ENCODE measurements around the gene IL18BP. TPM values are rescaled to one million over a fixed set of nuclear protein-coding genes. Genes with fewer than 3 reads are reported as not detected.

Gene IL18BP
- total RNA-seq, 5 donors from 2014 or later (not counting 1 experiment from before 2014, with no cell fraction given) = 18.4 to 29.2 (median 22.4) TPM

DNA sequence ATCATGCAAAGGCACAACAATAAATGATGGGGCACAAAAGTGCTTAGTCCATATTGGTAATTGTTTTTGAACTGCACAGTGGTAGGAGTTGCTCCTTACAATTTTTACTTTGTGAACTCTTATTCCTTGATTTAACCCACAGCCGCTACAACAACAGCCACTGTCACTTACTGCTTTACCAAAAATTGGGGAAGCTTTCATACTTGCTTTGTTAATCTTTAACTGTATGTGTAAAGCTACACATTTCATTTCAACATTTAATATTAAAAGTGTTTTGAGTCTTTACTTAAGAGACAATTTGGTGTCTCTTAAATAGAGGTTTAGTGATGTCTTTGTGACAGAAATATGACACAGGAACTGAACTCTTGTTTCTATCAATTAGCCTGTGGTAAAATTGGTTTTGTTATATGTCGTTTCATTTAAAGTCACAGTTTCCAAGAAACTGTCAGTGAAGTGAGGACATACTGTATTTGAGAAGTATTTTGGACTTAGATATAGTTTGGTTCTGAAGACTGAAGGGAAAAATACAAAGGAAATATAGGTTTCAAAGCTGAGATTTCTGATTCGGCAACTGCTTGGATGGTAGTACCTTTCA, 6.5 kb upstream of the IL18BP start:
- Histone ChIP-seq H3K27ac (ENCODE audit: low read length) (no peak overlapping the region), H3K27me3 (replicated peaks in 1 of 2; ENCODE audit: control insufficient read depth in 2 of 2, extremely low read depth in 1 of 2, insufficient read depth in 2 of 2, low read length in 1 of 2) (no peaks in the 10 kb centered on the region), H3K9me3 (no peaks in the 10 kb centered on the region), H3K4me3 (ENCODE audit: control insufficient read depth in 1 of 2, extremely low read depth in 1 of 2, low read length in 1 of 2) (no peak overlapping the region), H3K4me1 (ENCODE audit: control insufficient read depth in 1 of 2, extremely low read depth in 1 of 2, insufficient read depth in 2 of 2, low read length in 2 of 2) (no peaks in the 10 kb centered on the region), H3K36me3 (ENCODE audit: control insufficient read depth in 2 of 2, extremely low read depth in 1 of 2, insufficient read depth in 1 of 2, low read length in 1 of 2) (peaks cover 0 to 29% of the 10 kb centered on the region in 2 donors)
- Mint-ChIP-seq H3K27ac (no peak overlapping the region), H3K4me1 (peaks cover 0 to 4% (median 0%) of the 10 kb centered on the region in 3 donors), H3K36me3 (peaks cover 24% of the 10 kb centered on the region), H3K27me3 (no peaks in the 10 kb centered on the region), H3K4me3 (no peak overlapping the region), H3K9me3 (no peaks in the 10 kb centered on the region)
- ATAC-seq (replicated peaks in 1 of 4) (no peak), DNase-seq (no peak)
- CTCF ChIA-PET = interaction anchor here in 1 of 2 donors (0.8 kb wide), 1 partner anchor 10 kb away, joined by 4 read pairs; no protein-coding TSS in a partner anchor
- POLR2A ChIA-PET = no interaction called here
- WGBS (ENCODE audit: insufficient coverage) = 43% methylated on average over 1 of the region's 3 CpGs

DNA sequence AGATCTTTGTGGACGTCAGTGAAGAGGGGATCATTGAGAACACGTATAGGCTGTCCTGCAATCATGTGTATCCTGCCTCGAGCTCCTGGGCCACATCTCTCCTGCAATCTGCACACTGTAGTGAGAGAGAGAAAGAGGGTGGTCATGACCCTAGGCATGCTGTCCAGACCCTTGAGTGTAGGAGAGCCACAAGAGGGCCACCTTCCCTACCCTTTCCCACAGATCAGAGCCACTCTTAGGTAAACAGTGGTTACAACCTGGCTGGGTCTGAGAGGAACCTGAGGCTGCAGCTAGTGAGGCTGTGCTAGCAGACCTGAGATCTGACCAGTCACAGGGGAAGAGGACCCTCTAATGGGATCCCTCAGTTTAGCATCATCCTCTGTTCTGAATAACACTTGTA, 3.9 kb upstream of the IL18BP start:
- Histone ChIP-seq H3K4me1 (ENCODE audit: control insufficient read depth in 1 of 2, extremely low read depth in 1 of 2, insufficient read depth in 2 of 2, low read length in 2 of 2) (peaks cover 5 to 22% of the 10 kb centered on the region in 2 experiments), H3K36me3 (ENCODE audit: control insufficient read depth in 2 of 2, extremely low read depth in 1 of 2, insufficient read depth in 1 of 2, low read length in 1 of 2) (peaks cover 0 to 21% of the 10 kb centered on the region in 2 donors), H3K4me3 (ENCODE audit: control insufficient read depth in 1 of 2, extremely low read depth in 1 of 2, low read length in 1 of 2) (no peak overlapping the region), H3K9me3 (no peaks in the 10 kb centered on the region), H3K27me3 (replicated peaks in 1 of 2; ENCODE audit: control insufficient read depth in 2 of 2, extremely low read depth in 1 of 2, insufficient read depth in 2 of 2, low read length in 1 of 2) (no peaks in the 10 kb centered on the region), H3K27ac (ENCODE audit: low read length) (no peak overlapping the region)
- ATAC-seq (replicated peaks in 1 of 4) (no peak), DNase-seq (no peak)
- 80% methylated on average over 1 of the region's 3 CpGs for WGBS (ENCODE audit: insufficient coverage)
- Mint-ChIP-seq H3K4me3 (no peak overlapping the region), H3K27me3 (no peaks in the 10 kb centered on the region), H3K27ac (no peak overlapping the region), H3K9me3 (no peaks in the 10 kb centered on the region), H3K36me3 (peaks cover 24% of the 10 kb centered on the region), H3K4me1 (peaks cover 18 to 24% (median 19%) of the 10 kb centered on the region in 3 donors)
- ChIA-PET POLR2A (interaction anchor here in 1 of 2 donors (0.5 kb wide), 1 partner anchor 16 kb away, joined by 3 read pairs; no protein-coding TSS in a partner anchor), CTCF (no interaction called here)

DNA sequence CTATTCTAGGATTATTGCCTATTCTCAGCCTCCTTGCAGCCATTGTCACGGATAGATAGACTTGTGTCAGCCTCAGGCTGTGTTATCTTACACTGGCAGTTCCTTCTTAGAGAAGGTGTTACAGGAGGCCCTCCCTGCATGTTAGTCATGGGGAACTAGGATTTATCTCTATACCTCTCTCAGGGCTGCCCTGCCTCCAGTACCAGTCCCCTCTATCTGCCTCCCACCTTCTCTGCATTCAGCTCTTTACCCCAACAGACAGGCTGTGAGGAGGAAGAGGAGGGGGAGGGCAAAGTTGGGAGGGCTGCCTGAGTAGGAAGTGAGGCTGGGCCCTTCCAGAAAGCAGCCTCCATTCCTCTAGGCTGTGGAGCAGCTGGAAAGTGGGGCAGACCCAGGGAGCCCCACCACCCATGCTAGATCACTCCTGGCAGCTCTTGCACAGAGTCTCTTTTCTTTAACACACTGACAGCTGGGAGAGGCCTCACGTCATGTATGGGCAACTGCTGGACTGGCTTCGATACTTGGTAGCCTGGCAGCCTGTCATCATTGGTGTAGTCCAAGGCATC, 2.9 kb upstream of the IL18BP start:
- POLR2A ChIA-PET = no interaction called here
- Mint-ChIP-seq H3K27ac (no peak overlapping the region), H3K27me3 (no peaks in the 10 kb centered on the region), H3K36me3 (peaks cover 19% of the 10 kb centered on the region), H3K4me1 (peaks cover 21 to 35% (median 27%) of the 10 kb centered on the region in 3 donors), H3K9me3 (no peaks in the 10 kb centered on the region), H3K4me3 (no peak overlapping the region)
- CTCF ChIA-PET = no interaction called here
- no CpG with 5 or more reads among the region's 3 CpGs for WGBS (ENCODE audit: insufficient coverage)
- DNase-seq (no peak), ATAC-seq (replicated peaks in 1 of 4) (no peak)
- Histone ChIP-seq H3K4me3 (ENCODE audit: control insufficient read depth in 1 of 2, extremely low read depth in 1 of 2, low read length in 1 of 2) (no peak overlapping the region), H3K27me3 (replicated peaks in 1 of 2; ENCODE audit: control insufficient read depth in 2 of 2, extremely low read depth in 1 of 2, insufficient read depth in 2 of 2, low read length in 1 of 2) (no peaks in the 10 kb centered on the region), H3K36me3 (ENCODE audit: control insufficient read depth in 2 of 2, extremely low read depth in 1 of 2, insufficient read depth in 1 of 2, low read length in 1 of 2) (peaks cover 4 to 17% of the 10 kb centered on the region in 2 donors), H3K27ac (ENCODE audit: low read length) (no peak overlapping the region), H3K4me1 (ENCODE audit: control insufficient read depth in 1 of 2, extremely low read depth in 1 of 2, insufficient read depth in 2 of 2, low read length in 2 of 2) (peaks cover 5 to 33% of the 10 kb centered on the region in 2 experiments), H3K9me3 (no peaks in the 10 kb centered on the region)

DNA sequence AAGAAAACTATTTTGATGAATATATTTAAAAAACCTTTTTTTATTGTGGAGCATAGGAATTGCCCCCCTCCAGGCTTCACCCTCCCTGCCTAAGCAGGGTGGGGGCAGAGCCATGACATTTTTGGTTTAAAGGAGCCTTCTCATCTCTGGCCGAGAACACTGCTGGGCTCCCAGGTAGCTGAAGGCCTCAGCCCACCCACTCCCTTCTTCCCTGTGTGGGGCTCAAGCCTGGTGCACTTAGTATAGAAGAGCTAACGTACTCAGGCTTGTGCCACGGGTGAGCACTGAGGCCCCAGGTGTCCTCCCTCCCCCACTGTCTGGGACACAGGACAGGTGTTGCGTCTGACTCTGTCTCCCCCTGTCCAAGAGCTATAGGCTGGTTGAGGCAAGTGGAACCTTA, 2.2 kb upstream of the IL18BP start:
- peaks cover 7 to 16% of the 10 kb centered on the region in 2 donors for H3K36me3 ChIP-seq (ENCODE audit: control insufficient read depth in 2 of 2, extremely low read depth in 1 of 2, insufficient read depth in 1 of 2, low read length in 1 of 2)
- H3K9me3 ChIP-seq = no peaks in the 10 kb centered on the region
- ChIA-PET POLR2A (interaction anchor here (0.6 kb wide), 2 partner anchors 23 to 210 kb away, joined by 3 to 4 read pairs; no protein-coding TSS in a partner anchor), CTCF (no interaction called here)
- H3K27me3 Mint-ChIP-seq = no peaks in the 10 kb centered on the region
- H3K4me1 ChIP-seq (ENCODE audit: control insufficient read depth in 1 of 2, extremely low read depth in 1 of 2, insufficient read depth in 2 of 2, low read length in 2 of 2) = peaks cover 5 to 34% of the 10 kb centered on the region in 2 experiments
- ATAC-seq (replicated peaks in 1 of 4) (no peak), DNase-seq (no peak)
- peaks cover 21 to 38% (median 27%) of the 10 kb centered on the region in 3 donors for H3K4me1 Mint-ChIP-seq
- no peak overlapping the region for H3K27ac ChIP-seq (ENCODE audit: low read length)
- 93% methylated on average over 3 of the region's 4 CpGs for WGBS (ENCODE audit: insufficient coverage)
- H3K4me3 ChIP-seq (ENCODE audit: control insufficient read depth in 1 of 2, extremely low read depth in 1 of 2, low read length in 1 of 2) = no peak overlapping the region
- no peak overlapping the region for H3K4me3 Mint-ChIP-seq
- peak overlapping the region in 1 of 2 donors; percentile 28 for H3K27ac Mint-ChIP-seq
- no peaks in the 10 kb centered on the region for H3K9me3 Mint-ChIP-seq
- H3K36me3 Mint-ChIP-seq = peaks cover 15% of the 10 kb centered on the region
- no peaks in the 10 kb centered on the region for H3K27me3 ChIP-seq (replicated peaks in 1 of 2; ENCODE audit: control insufficient read depth in 2 of 2, extremely low read depth in 1 of 2, insufficient read depth in 2 of 2, low read length in 1 of 2)

DNA sequence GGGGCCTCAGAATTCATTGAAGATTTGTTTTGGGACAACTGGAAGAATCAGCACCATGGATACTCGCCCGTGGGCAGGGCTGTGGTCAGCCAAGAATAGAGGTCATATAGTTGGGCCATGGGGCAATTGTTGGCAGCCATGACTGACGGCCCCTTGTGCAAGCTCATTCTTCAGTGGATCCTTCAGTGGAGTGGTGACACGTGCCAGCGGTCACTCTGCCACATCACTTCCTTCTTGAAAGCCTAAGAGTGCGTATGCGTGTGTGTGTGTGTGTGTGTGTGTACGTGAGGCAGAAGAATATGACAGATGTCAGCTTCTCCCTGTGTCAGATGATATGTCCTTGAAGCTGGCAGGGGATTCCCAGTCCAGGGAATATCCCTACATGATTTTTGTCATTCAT, 1.8 kb upstream of the IL18BP start:
- Mint-ChIP-seq H3K27me3 (no peaks in the 10 kb centered on the region), H3K4me1 (peaks cover 21 to 41% (median 27%) of the 10 kb centered on the region in 3 donors), H3K9me3 (no peaks in the 10 kb centered on the region), H3K27ac (peak overlapping the region in 1 of 2 donors; percentile 28), H3K4me3 (no peak overlapping the region), H3K36me3 (peaks cover 18% of the 10 kb centered on the region)
- H3K27me3 ChIP-seq (replicated peaks in 1 of 2; ENCODE audit: control insufficient read depth in 2 of 2, extremely low read depth in 1 of 2, insufficient read depth in 2 of 2, low read length in 1 of 2) = no peaks in the 10 kb centered on the region
- H3K4me3 ChIP-seq (ENCODE audit: control insufficient read depth in 1 of 2, extremely low read depth in 1 of 2, low read length in 1 of 2) = no peak overlapping the region
- no peaks in the 10 kb centered on the region for H3K9me3 ChIP-seq
- peak in 2 of 35 experiments; percentile 16 to 45 for DNase-seq
- WGBS (ENCODE audit: insufficient coverage) = 97% methylated on average over 6 of the region's 8 CpGs
- peaks cover 7 to 21% of the 10 kb centered on the region in 2 donors for H3K36me3 ChIP-seq (ENCODE audit: control insufficient read depth in 2 of 2, extremely low read depth in 1 of 2, insufficient read depth in 1 of 2, low read length in 1 of 2)
- ChIA-PET CTCF (no interaction called here), POLR2A (interaction anchor here (0.6 kb wide), 2 partner anchors 24 to 211 kb away, joined by 3 to 4 read pairs; no protein-coding TSS in a partner anchor)
- ATAC-seq (replicated peaks in 1 of 4) = no peak
- no peak overlapping the region for H3K27ac ChIP-seq (ENCODE audit: low read length)
- H3K4me1 ChIP-seq (ENCODE audit: control insufficient read depth in 1 of 2, extremely low read depth in 1 of 2, insufficient read depth in 2 of 2, low read length in 2 of 2) = peaks cover 5 to 34% of the 10 kb centered on the region in 2 experiments

DNA sequence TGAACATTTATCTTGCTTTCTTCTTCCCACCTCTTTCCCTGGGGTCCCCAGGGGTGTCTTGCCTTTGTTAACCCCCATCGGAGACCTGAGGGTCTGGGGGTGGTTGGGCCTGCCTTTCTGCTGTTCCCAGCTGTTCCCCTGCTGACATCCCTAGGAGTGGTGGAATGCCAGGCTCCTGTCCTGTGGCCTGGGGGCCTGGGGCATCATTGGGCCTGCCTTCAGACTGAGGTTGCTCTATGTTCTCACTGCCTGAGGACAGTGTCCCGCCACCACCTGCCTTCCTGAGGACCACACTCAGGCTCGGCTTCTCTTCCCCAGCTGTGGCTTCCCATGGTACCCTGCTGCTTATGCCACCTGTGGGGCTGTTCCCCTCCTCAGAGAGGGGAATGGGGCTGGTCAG, 1.1 kb upstream of the IL18BP start:
- no peak overlapping the region for H3K27ac ChIP-seq (ENCODE audit: low read length)
- H3K4me3 ChIP-seq (ENCODE audit: control insufficient read depth in 1 of 2, extremely low read depth in 1 of 2, low read length in 1 of 2) = no peak overlapping the region
- POLR2A ChIA-PET = no interaction called here

More for the DNA sequence above, 1.1 kb upstream of the IL18BP start:
- H3K9me3 ChIP-seq = no peaks in the 10 kb centered on the region
- Mint-ChIP-seq H3K9me3 (no peaks in the 10 kb centered on the region), H3K4me1 (peaks cover 21 to 45% (median 27%) of the 10 kb centered on the region in 3 donors), H3K4me3 (no peak overlapping the region), H3K27ac (no peak overlapping the region), H3K27me3 (no peaks in the 10 kb centered on the region), H3K36me3 (peaks cover 24% of the 10 kb centered on the region)
- CTCF ChIA-PET = interaction anchor here (0.6 to 1.1 kb wide), 3 partner anchors 19 to 44 kb away, joined by 3 to 8 read pairs (median 7); no protein-coding TSS in a partner anchor
- H3K36me3 ChIP-seq (ENCODE audit: control insufficient read depth in 2 of 2, extremely low read depth in 1 of 2, insufficient read depth in 1 of 2, low read length in 1 of 2) = peaks cover 10 to 27% of the 10 kb centered on the region in 2 donors
- no peak for DNase-seq
- no peaks in the 10 kb centered on the region for H3K27me3 ChIP-seq (replicated peaks in 1 of 2; ENCODE audit: control insufficient read depth in 2 of 2, extremely low read depth in 1 of 2, insufficient read depth in 2 of 2, low read length in 1 of 2)
- H3K4me1 ChIP-seq (ENCODE audit: control insufficient read depth in 1 of 2, extremely low read depth in 1 of 2, insufficient read depth in 2 of 2, low read length in 2 of 2) = peaks cover 5 to 34% of the 10 kb centered on the region in 2 experiments
- WGBS (ENCODE audit: insufficient coverage) = 100% methylated on average over 1 of the region's 3 CpGs
- no peak for ATAC-seq (replicated peaks in 1 of 4)
